Mammary epithelial cell (primary cell): ENCODE measurements around the gene TFAP2A.

Experiments
- EZH2 ChIP-seq: IDR thresholded peaks from 2 replicates; pipeline ENCODE4 v1.6.1; 2012; ENCODE audit warnings: low read length, inconsistent platforms, borderline replicate concordance
- TF ChIP-seq, protein P1 (sequence below), 2 donors: IDR thresholded peaks in 1 of 2; conservative IDR thresholded peaks in 1 of 2; 2 replicates each; pipeline ENCODE4 v1.5.1; 2011 to 2012; ENCODE audit warnings: inconsistent platforms in 2 of 2, low read length in 2 of 2, mild to moderate bottlenecking in 2 of 2, control low read depth in 1 of 2, low read depth in 1 of 2; ENCODE audit not compliant: insufficient read depth in 1 of 2; ENCODE audit errors: extremely low read depth in 1 of 2

- TF ChIP-seq, protein P1, sequence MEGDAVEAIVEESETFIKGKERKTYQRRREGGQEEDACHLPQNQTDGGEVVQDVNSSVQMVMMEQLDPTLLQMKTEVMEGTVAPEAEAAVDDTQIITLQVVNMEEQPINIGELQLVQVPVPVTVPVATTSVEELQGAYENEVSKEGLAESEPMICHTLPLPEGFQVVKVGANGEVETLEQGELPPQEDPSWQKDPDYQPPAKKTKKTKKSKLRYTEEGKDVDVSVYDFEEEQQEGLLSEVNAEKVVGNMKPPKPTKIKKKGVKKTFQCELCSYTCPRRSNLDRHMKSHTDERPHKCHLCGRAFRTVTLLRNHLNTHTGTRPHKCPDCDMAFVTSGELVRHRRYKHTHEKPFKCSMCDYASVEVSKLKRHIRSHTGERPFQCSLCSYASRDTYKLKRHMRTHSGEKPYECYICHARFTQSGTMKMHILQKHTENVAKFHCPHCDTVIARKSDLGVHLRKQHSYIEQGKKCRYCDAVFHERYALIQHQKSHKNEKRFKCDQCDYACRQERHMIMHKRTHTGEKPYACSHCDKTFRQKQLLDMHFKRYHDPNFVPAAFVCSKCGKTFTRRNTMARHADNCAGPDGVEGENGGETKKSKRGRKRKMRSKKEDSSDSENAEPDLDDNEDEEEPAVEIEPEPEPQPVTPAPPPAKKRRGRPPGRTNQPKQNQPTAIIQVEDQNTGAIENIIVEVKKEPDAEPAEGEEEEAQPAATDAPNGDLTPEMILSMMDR (conservative IDR thresholded peaks at IDR 0.05 in 1 of 2, IDR thresholded peaks at IDR 0.05 in 1 of 2; ENCODE audit: extremely low read depth in 1 of 2, insufficient read depth in 1 of 2, low read depth in 1 of 2, low read length in 2 of 2): no peak
- no peak for TF ChIP-seq EZH2
Observed at GRCh38 chr6:10409731-10410206, 5.1 kb downstream of the TFAP2A start.
